ENCODE data around the gene PTPRT. TPM values are rescaled to one million over a fixed set of nuclear protein-coding genes. Genes with fewer than 3 reads are reported as not detected.
"Not testable (repeated sequence)": the region's sequence is repeated elsewhere in the genome, so short reads cannot be mapped to it uniquely, and the experiment has no call there.

Gene PTPRT
- total RNA-seq, 2 donors from 2014 or later, result 0.20 to 0.52 TPM

DNA sequence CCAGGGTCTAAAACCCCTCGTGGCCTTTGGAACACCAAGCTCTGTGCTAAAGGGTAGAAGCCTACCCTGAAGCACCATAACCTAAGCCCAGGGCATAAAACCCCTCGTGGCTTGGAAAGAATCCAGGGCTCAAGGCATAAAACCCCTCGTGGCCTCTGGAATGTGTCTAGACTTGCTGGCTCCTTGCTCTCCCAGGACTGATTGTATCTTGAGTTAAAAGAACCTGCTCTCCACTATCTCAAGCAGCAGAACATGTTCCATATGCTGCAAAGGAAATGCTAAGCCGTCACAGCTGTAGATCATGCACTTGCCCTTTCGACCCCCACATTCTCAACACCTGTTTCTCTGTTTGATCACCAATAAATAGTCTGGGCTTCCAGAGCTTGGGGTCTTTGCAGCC, 288.9 kb downstream of the PTPRT start:
- DNase-seq; ATAC-seq; intact Hi-C loops (cut with DNase I, micrococcal nuclease): not testable (repeated sequence)

DNA sequence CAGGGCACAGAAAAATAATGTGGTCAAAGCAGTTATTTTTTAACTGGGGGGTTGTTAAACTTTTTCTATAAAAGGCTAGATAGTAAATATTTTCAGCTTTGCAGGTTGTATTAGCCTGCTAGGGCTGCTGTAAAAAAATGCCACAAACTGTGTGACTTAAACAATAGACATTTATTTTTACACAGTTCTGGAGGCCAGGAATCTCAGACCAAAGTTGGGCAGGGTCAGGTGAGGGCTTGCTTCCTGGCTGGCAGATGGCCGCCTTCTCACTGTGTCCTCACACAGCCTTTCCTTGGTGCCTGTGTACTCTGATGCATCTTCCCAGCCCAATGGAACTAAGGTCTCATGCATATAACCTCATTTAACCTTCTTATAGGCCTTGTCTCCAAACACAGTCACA, 294.7 kb downstream of the PTPRT start:
- intact Hi-C loops (cut with DNase I, micrococcal nuclease), result no loop called here
- no peak for ATAC-seq
- no peak for DNase-seq

DNA sequence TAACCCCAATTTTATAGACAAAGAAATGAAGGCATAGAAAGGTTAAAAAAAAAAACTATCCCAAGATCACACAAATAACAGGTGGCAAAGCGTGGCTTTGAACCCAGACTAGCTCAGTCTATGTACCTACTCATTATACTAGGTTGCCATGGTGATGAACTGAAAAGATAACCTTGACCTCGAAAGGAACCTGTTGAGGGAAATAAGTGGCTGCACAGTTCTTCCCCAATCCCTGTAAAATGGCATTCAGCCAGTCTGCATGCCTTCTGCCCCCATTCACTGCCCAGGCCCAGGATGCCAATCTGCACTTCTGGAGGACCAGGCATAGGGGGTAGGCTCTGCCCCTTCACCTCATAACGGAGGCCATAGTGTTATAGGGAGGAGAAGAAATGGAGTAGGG, 295.2 kb downstream of the PTPRT start:
- ATAC-seq, result no peak
- DNase-seq, result no peak
- intact Hi-C loops (cut with DNase I, micrococcal nuclease), result no loop called here

DNA sequence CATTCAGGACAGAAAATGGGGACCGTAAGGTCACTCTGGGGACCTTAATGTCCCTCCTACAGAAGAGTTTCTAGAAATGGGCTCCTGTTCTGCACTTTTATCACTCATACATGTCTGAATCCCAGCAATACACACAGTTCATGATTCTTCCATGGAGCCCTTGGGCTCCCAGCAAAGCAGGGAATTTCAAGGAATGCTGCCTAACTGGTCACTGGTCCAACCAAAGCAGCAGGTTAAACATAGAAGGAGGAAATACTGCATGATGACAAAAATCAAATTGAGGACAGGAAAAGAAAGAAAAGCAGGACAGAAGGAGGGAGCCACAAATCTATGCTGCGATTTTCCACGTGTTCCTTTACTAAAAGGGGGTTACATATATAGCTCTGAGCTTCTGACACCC, 300.2 kb downstream of the PTPRT start:
- ATAC-seq (no peak), DNase-seq (no peak)
- intact Hi-C loops (cut with DNase I, micrococcal nuclease), result no loop called here

DNA sequence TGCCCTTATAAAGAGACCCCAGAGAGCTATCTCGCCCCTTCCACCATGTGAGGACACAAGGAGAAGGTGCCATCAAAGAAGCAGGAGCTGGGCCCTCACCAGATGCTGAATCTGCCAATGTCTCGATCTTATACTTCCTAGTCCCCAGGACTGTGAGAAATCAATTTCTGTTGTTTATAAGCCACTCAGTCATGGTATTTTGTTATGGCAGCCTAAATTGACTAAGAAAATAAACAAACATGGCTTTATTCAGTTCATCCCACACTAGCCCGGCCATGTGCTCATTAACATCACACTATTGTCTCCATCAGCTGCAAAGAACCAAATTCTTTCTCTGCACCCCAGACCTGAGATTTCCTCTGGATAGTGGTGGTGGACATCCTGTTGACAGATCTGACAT, 302.4 kb downstream of the PTPRT start:
- no peak for DNase-seq
- no peak for ATAC-seq
- intact Hi-C loops (cut with DNase I, micrococcal nuclease), result no loop called here

DNA sequence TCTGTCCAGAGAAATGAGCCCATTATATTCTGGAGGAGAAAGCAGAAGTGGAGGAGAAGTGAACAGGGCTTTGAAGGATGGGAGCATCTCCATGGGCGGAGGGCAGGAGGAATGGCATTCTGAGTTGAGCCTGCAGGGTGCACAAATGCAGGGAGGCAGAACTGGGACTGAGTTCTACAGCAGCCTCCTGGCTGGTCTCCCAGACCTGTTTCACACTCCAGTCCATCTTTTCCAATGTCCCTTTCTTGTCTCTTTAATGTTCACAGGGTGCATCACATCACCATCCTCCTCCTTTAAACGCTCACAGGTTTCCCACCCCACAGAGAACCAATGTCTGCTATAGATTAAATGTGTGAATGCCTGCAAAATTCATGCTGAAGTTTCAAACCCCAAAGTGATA, 302.9 kb downstream of the PTPRT start:
- DNase-seq, result no peak
- ATAC-seq, result no peak
- intact Hi-C loops (cut with DNase I, micrococcal nuclease), result no loop called here

DNA sequence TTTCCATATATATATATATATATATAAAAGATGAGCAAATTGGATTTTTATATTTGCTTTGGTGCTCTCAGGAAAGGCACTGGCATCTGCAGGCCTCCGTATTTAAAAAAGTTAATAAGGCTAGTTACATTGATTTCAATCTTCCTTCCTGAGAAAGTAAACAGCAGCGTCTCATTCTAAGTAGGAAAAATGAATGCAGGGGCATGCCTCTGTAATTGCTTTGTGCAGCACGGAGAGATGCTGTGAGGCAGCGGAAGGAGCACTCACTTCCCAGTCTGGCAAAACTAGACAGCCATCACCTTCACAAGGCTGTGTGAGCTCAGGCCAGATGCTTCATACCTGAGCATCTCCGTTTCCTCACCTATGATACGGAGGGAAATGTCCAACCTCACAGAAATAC, 303.7 kb downstream of the PTPRT start:
- intact Hi-C loops (cut with DNase I, micrococcal nuclease), result no loop called here

DNA sequence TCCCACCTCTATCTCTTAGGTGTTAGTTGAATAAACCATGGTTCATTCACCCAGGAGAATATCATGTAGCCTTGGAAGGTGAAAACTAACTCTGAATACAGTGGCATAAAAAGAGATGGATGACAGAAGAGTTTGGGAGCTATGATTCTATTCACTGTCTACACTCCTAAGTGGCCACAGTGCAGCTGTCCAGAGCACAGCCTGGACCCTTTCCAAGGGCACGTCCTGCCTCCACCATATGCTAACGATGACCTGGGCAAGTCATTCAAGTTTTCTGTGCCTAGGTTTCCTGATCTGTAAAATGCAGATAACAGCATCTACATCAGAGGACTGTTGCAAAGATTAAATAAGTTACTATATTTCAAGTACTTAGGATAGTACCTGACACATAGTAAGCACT, 314.1 kb downstream of the PTPRT start:
- no peak for DNase-seq
- intact Hi-C loops (cut with DNase I, micrococcal nuclease), result no loop called here
- ATAC-seq, result no peak

More for the DNA sequence above, 303.7 kb downstream of the PTPRT start:
- no peak for DNase-seq
- no peak for ATAC-seq

DNA sequence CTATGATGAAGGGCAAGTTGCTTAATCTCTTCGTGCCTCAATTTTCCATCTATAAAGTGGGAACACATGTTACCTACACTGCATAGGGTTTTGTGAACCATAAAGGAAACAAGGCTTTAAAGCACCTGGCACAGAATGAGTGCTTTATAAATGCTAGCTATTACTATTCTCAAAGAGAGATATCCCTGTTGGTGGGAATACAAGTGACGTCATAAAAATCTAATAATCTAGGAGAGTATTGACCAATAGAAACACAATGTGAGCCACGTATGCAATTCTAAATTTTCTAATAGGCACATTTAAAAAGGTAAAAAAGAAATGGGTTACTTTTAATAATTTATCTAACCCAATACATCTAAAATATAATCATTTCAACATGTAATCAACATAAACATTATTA, 316.4 kb downstream of the PTPRT start:
- intact Hi-C loops (cut with DNase I, micrococcal nuclease), result no loop called here
- DNase-seq (no peak), ATAC-seq (no peak)

DNA sequence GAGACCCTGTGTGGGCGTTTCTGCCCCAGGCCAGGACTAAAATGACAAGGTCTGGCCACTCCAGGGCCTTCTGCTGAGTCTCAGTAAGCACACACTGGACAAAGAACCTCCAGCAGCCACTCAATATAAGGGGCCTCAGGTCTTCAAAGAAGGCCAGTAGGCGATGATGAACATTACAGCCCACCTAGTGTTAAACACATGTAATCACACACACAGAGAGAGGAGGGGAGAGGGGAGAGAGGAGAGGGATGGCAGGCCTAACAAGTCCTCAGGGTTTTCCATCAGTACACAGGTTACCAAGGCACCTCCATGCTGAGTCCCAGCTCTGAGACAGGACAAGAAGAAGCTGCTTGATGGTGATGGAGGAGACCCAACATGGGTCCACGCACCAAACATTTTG, 325.6 kb downstream of the PTPRT start:
- intact Hi-C loops (cut with DNase I, micrococcal nuclease), result no loop called here
- ATAC-seq (no peak), DNase-seq (no peak)

DNA sequence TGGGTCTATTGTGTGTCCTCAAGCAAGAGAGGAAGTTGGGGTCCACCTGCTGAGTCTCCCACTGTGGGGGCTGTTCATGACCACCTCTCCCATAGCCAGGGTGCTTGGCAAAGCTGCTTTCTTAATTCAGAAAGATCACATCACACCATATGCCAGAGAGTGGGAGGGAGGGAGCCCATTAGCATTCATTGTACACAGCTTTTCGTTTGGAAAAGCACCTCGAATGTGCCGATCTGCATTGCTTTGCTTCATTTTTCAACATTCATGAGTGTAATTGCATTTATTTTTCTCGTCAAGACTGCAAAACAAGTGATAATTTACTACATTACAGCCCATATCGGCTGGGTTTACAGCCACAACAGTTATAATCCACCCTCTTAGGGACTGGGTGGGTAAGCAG, 327.3 kb downstream of the PTPRT start:
- DNase-seq (no peak), ATAC-seq (no peak)
- intact Hi-C loops (cut with DNase I, micrococcal nuclease), result no loop called here

DNA sequence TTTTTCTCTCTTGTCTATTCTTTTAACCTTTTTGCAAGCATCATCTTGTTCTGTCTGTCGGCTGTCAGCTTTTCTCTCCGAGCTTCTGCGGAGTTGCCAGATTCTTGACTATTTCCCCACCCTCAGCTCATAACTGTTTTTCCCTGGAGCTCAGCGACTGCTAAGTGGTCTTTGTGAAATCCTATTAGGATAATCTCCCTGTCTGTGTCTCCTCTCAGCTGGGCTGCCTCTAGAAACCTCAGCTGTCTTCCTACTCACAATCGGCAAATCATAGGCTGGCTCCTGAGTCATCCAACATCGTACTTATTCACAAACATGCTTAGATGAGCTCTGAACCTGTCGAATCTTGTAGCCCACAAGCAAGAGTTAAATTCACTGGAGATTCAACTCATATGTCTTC, 332.3 kb downstream of the PTPRT start:
- ATAC-seq, result no peak

DNA sequence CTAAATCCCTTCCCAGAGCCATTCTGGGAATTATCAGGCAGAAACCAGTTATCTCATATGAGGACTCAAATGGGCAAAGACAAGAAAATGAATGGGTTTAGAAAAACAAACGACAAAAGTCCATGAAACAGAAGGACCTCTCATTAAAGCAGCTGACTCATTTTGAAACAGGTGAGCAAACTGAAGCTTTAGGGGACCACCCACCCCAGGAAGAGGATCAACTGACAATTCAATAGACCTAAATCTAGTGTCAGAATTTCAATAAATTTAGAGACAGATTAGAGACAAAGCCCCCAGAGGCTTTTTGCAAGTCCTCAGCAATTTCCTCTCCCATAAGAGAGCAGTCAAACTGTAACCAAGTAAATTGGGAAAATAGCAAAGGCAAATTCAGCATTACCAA, 333.8 kb downstream of the PTPRT start:
- ATAC-seq (no peak), DNase-seq (no peak)
- intact Hi-C loops (cut with DNase I, micrococcal nuclease), result no loop called here

More for the DNA sequence above, 332.3 kb downstream of the PTPRT start:
- intact Hi-C loops (cut with DNase I, micrococcal nuclease), result no loop called here
- DNase-seq, result no peak

DNA sequence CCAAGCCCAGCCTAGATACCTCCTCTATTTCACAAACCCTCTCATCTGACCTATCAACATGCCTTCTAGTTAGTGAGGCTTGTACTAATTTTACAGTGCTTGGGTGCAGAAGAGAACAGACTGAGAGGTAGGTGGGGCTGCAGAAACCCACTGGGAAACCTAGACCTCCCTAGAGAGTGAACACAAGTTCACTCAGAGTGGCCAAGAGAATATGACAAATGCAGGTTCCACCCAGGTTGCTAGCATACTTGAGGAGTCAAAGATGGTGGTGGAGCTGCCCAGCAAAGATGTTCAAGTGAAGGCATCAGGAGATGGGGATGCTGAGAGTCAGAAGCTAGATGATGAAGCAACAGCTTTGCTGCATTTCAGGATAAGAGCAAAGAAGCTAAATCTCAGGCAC, 337.0 kb downstream of the PTPRT start:
- DNase-seq (no peak), ATAC-seq (no peak)
- intact Hi-C loops (cut with DNase I, micrococcal nuclease), result no loop called here

DNA sequence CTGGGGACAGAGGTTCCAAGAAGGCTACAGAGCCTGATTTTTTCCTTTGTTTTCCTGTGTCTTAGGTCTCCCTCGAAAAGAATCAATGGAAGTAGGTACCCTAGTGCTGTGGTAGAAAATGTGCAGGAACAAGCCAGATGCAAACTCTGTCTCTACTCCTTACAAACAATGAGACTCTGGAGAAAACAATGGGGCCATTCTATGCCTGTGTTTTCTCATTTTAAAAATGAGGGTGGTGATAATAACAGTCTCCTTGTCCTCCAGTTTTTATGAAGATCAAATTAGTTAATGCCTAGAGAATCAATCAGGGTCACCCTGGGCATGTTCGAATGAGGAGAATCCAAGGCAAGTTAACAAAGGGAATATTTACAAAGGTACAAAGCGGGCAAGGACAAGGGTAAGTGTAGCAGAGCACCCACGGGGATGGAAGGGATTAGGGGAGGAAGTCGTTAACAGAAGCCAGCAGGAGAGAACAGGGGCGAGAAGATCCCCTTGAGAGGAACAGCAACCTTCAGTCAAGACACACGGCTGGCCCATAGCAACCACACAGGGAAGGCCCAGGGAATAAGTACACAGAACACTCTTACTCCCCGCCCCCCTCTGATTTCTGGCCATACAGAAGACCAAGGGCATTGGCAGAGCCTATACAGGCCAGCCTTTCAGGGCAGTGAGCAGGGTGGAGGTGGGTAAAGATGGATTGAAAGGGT, 342.8 kb downstream of the PTPRT start:
- intact Hi-C loops (cut with DNase I, micrococcal nuclease), result no loop called here
- ATAC-seq (no peak), DNase-seq (no peak)

DNA sequence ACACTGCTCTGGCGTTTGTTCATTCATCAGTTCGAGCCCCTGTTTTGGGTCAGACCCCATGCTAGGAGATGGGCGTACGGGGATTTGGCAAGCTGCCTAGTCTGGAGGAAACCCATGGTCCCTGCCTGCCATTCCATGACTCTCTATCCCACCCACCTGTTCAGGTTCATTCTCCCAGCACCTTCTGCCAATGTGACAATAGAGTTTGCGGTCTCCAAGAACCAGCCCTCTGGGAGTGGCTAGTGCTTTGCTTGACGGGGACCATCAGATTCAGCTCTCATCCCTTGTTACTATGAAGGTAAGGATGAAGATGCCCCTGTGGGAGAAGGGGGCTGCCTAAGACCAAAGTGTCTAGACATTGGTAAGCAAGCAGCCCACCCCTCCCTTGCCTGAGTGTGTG, 345.0 kb downstream of the PTPRT start:
- intact Hi-C loops (cut with DNase I, micrococcal nuclease), result no loop called here
- ATAC-seq, result no peak
- DNase-seq, result no peak

DNA sequence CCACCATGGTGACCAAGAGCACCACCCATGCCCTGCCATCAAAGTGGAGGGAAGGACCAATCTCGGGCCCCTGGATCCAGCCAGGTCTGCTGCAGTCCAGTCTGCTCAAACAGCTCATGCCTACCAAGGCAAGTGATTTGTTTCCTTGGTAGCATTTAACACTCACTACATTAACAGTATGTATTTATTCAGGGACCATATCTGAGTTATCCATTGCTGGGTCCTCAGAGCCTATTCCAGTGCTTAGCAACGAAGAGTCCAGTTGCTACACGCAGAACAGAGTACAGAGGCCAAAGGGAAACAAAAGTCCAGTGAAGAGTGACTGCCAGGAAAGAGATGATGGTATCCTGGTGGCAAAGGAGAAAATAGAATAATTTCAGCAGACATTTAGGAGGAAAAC, 352.2 kb downstream of the PTPRT start:
- no peak for DNase-seq
- no peak for ATAC-seq

DNA sequence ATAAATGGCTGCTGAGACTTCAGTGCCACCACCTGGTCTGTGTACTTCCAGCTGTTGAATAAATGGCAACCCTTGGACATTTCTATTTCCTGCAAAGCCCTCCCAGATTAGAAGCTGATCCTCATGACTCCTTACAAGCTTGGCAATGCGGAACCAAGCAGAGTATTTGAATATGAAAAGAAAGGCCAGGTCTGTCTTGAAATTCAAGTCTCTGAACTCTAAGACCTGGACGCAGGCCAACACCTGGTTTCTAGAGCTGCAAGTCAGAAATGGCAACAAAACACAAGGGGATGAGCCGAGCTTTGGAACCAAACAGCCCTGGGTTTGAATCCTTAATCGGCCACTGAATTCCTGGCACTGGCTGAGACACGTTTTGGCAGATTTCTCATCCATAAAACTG, 353.4 kb downstream of the PTPRT start:
- no peak for DNase-seq
- intact Hi-C loops (cut with DNase I, micrococcal nuclease), result no loop called here

More for the DNA sequence above, 352.2 kb downstream of the PTPRT start:
- intact Hi-C loops (cut with DNase I, micrococcal nuclease), result no loop called here

DNA sequence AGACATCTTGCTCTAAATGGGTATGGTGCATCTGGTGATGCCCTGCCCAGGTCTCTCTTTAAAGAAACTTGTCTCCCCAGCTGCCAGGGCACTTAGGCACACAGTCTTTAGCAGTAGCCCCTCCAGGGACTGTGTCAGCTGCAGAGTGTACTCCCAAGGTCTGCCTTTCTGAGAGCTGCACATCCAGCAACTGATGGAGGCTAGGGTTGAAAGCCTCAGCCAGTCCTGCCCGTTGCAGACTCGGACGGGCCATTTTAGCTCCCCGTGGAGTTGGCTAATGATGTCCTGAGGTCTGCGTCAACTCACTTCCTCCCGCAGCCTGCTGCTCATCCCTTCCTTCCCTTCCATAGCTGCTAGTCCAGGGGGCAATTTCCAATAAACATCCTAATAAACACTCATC, 381.8 kb downstream of the PTPRT start:
- intact Hi-C loops (cut with DNase I, micrococcal nuclease), result no loop called here

More for the DNA sequence above, 353.4 kb downstream of the PTPRT start:
- ATAC-seq, result no peak

DNA sequence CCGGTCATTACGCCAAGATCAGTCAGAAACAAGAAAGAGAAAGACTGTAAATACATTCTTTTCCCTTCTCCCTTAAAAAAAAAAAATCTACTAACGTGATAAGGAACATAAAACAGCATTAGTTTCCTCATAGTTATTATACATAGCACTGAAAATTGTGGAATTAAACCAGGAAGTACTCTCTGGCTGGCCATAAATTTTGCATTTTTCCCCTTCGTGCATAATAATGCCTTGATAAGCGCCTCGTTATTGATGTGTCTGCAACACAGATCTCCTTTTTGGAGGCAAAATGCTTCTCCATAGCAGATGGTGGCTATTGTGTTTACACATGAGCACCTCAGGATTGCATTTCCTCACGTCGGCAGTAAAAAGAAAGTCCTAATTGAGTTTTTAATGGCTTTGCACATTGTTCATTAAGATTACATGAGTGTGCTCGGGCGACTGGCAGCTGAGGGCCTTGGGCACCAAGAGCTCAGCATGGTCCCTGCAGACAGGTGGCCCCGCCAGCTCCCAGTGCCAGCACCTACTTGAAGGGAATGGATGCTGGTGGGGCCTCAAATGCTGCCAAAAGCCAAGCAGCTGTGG, 394.5 kb downstream of the PTPRT start:
- ATAC-seq (no peak), DNase-seq (no peak)
- intact Hi-C loops (cut with DNase I, micrococcal nuclease), result no loop called here

More for the DNA sequence above, 381.8 kb downstream of the PTPRT start:
- DNase-seq (no peak), ATAC-seq (no peak)

DNA sequence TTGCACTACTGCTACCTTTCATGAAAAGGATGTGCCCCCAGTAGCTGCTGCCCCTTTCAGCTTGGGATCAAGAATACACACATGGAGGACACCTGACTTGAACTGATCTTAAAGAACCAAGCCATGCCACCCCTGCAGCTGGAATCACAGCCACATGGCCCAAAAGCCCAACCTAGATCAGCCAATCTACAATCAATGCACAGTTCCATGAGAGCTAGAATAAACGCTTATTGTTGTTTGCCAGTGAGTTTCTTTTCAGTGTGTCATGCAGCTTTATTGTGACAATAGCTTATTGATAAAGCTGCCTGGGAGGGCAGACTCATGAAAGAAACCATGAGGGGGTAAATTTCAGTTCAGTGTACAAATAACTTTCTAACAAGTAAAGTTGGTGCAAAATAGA, 397.7 kb downstream of the PTPRT start:
- no peak for DNase-seq
- ATAC-seq, result no peak
- intact Hi-C loops (cut with DNase I, micrococcal nuclease), result no loop called here
